GM19193 (cell line): ENCODE results near the gene RFC4.

Source experiments
- POLR2A ChIP-seq: IDR thresholded peaks from 4 replicates; pipeline ENCODE4 v1.6.1; 2011; ENCODE audit not compliant: insufficient read depth, insufficient read length; ENCODE audit errors: extremely low read depth

The RFC4 gene

GRCh38 chr3:186743666-186744065 is 62.6 kb downstream of the RFC4 start:
- TF ChIP-seq POLR2A, result no peak

DNA sequence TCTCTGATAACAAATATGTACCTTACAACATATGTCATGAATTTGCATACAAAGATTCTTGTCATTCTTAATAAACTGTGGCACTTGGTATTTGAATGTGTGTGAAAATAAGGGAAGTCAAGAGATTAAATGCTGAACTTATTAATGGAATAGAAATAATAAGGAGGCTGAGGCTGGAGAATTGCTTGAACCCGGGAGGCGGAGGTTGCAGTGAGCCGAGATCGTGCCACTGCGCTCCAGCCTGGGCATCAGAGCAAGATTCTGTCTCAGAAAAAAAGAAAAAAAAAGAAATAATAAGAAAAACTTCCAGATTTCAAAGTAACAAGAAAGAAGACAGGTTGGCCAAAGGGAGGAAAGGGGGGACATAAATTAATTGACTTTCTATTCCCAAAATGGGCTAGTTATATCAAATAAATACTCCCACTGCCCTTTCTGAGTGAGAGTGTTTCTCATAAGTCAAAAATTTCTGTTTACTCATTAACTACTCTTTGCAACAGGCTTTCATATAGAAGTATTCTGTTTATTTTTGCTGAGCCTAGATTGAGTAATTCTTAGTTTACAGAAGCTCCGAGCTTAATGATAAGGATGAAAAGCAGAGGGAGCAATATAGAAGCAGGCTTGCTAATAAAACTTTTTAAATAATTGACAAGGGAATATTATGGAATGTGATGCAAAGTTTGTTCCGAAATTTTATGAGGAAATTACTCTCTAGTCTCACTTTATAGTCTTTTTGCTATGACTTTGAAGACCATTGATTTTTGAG is 63.5 kb downstream of the RFC4 start:
- no peak for TF ChIP-seq POLR2A
